ENCODE data around the gene UCP3. TPM values are rescaled to one million over a fixed set of nuclear protein-coding genes. Genes with fewer than 3 reads are reported as not detected.
A peak's percentile ranks its signal among the peaks of the same experiment; 100 is the strongest.

Gene UCP3
- total RNA-seq, 8 experiments from 2014 or later, result 0.51 to 2.6 (median 2.1) TPM

DNA sequence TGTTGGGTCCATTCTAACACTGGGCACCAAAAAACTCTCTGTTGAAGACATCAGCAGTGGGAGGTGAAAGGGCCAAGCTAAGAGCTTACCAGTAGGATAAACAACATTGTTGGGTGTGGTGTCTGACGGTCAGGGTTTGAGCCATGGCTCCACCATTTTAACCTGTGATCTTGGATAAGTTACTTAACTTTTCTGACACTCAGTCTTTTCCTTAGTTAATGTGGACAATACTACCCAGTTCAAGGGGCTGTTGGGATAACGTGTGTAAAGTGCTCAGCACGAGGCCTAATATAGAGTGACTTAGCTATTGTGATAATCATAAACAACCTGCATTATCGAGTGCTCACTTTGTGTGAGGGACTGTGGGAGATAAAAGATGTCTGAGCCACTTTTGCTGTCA, 6.1 kb downstream of the UCP3 start:
- Histone ChIP-seq H3K27ac (no peak overlapping the region), H3K4me3 (no peak overlapping the region), H3K4me1 (replicated peaks in 1 of 2) (peaks cover 4 to 5% of the 10 kb centered on the region in 2 donors)
- 60 to 100% (median 90%) methylated on average over 1 to 4 of the region's 4 CpGs; no CpG with 5 or more reads in 1 of the 10 experiments for WGBS, 10 experiments
- in situ Hi-C loops (cut with MboI; ENCODE audit: low pct_unique_long_range_greater_than_20kb in 2 of 9, low sequenced_read_pairs in 9 of 9, unreplicated experiment in 9 of 9), result no loop called here
- ATAC-seq (replicated peaks in 6 of 8), result no peak

DNA sequence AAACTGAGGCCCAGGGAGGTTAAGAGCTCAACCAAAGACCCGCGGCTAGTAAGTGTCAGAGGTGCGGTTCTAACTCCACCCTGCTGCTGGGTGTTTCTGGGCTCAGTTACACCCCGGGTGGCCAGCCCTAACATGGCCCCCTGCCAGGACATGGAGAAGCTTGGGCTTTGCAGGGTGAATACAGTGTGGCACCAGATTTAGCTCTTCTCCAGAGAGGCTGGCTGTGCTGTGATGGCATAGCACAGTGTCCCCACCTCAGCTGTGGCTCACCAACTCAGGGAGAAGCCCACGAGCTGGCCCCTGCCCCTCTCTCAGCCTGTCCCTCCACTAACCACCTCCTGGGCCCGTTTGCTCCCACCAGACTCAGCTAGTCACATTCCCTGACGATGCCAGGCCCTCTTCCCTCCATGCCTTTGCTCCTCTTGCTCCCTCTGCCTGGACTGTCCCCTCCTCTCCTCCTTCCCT, 7.0 kb downstream of the UCP3 start:
- H3K27ac ChIP-seq, result no peak overlapping the region
- in situ Hi-C loops (cut with MboI; ENCODE audit: low pct_unique_long_range_greater_than_20kb in 2 of 9, low sequenced_read_pairs in 9 of 9, unreplicated experiment in 9 of 9), result no loop called here
- H3K4me3 ChIP-seq, result no peak overlapping the region
- H3K4me1 ChIP-seq (replicated peaks in 1 of 2), result peaks cover 4 to 5% of the 10 kb centered on the region in 2 donors
- ATAC-seq (replicated peaks in 6 of 8), result peak in 3 of 8 experiments; percentile 58 to 73 (median 59)
- 20 to 80% (median 53%) methylated on average over 1 to 2 of the region's 7 CpGs; no CpG with 5 or more reads in 7 of the 10 experiments for WGBS, 10 experiments

DNA sequence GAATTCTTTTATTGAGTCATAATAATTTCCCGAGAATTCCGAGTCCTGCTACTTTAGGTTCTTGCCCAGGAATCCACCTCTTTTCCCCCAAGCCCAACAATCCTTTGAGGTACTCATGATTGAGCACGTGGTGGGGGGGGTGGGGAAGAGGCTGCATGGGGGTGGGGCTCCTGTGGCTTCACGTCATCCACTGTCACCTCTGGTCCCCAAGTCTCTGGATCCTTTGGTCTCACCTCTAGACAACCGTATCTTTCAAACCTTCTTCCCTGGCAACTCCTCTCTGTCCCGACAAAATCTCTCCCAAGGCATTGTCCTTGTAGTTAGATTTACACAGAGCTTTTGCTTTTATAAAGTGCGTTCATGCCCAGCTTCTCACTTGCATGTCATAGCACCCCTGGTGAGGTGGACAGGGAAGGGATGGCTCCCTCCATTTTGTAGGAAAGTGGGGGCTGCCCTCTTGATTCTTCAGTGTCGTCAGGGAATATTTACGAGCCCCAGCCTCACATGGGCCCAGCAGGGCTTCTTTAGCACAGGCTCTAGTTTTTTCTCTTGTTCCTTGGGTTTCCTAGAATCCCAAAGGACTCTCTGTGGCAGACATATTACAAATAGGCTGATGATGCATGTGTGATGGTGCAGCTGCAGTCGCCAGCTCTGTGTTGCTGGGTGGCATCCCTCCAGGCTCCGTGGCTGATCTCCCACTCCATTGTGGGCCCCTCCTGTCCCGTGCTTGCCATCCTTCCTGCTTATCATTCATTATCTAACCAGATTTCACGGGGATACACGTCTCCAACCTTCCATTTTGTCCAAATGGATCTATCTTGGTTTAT, 8.4 kb downstream of the UCP3 start:
- in situ Hi-C loops (cut with MboI; ENCODE audit: low pct_unique_long_range_greater_than_20kb in 2 of 9, low sequenced_read_pairs in 9 of 9, unreplicated experiment in 9 of 9), result no loop called here

DNA sequence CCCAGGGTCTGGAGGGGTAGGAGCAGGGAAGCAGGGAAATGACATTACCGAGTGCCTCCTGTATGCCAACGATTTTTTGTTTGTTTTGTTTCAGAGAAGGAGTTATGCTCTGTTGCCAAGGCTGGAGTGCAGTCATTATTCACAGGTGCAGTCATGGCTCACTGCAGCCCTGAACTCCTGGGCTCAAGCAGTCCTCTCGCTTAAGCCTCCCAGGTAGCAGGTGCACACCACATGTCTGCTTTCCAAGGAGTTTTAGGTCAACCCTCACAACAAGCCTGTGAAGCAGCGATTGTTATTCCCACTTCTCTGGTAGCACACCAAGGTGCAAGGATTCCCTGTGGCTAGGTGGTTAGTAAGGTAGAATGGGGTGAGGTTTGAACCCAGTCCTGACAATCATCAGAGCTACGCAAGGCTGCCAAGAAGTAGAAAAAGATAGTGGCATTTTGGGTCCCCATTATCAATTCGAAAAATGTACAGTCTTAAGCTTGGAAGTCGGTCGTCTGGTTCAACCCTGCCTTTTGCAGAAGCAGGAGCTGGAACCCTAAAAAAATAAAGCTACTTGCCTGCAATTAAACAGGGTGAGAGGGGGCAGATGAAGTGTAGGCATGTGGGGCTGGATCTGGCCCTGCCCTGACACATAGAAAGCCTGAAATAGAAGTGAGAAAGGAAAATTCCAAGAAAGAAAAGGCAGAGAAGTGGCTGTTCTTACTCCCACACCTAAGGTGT, 9.1 kb downstream of the UCP3 start:
- in situ Hi-C loops (cut with MboI; ENCODE audit: low pct_unique_long_range_greater_than_20kb in 2 of 9, low sequenced_read_pairs in 9 of 9, unreplicated experiment in 9 of 9), result no loop called here
- ATAC-seq (replicated peaks in 6 of 8), result no peak
- Histone ChIP-seq H3K4me1 (replicated peaks in 1 of 2) (peaks cover 4 to 5% of the 10 kb centered on the region in 2 donors), H3K27ac (no peak overlapping the region), H3K4me3 (no peak overlapping the region)
- WGBS, 10 experiments, result 42 to 100% (median 87%) methylated on average over 1 to 8 of the region's 8 CpGs; no CpG with 5 or more reads in 1 of the 10 experiments

More for the DNA sequence above, 8.4 kb downstream of the UCP3 start:
- ATAC-seq (replicated peaks in 6 of 8), result peak in 4 of 8 experiments; percentile 38 to 57 (median 53)
- Histone ChIP-seq H3K4me1 (replicated peaks in 1 of 2) (peaks cover 4 to 5% of the 10 kb centered on the region in 2 donors), H3K27ac (peak overlapping the region in 1 of 2 donors; percentile 27), H3K4me3 (no peak overlapping the region)
- whole genome bisulfite sequencing, 10 experiments, result 17 to 100% (median 65%) methylated on average over 1 to 6 of the region's 14 CpGs; no CpG with 5 or more reads in 2 of the 10 experiments

DNA sequence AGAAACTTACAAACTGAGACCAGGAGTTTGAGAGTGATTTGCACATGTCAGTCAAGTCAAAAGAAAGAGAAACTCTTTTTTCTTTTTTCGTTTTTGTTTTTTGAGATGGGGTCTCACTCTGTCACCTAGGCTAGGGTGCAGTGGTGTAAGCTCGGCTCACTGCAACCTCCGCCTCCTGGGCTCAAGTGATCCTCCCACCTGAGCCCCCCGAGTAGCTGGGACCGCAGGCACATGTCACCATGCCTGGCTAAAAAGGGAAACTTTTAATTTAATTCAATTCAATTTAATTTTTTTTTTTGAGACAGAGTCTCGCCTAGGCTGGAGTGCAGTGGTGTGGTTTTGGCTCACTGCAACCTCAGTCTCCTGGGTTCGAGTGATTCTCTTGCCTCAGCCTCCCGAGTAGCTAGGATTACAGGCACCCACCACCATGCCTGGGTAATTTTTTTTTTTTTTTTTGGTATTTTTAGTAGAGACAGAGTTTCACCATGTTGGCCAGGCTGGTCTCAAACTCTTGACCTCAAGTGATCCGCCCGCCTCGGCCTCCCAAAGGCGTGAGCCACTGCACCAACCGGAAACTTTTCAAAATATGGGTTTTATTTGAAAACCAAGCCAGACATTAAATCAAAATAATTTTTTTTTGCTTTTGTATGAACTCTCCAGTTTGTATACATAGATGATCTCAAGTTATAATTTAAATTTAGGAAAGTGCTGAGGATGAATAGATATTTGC, 9.9 kb downstream of the UCP3 start:
- H3K27ac ChIP-seq, result no peak overlapping the region
- WGBS, 10 experiments, result 67 to 97% (median 87%) methylated on average over 1 to 11 of the region's 13 CpGs; no CpG with 5 or more reads in 1 of the 10 experiments
- H3K4me3 ChIP-seq, result no peak overlapping the region
- in situ Hi-C loops (cut with MboI; ENCODE audit: low pct_unique_long_range_greater_than_20kb in 2 of 9, low sequenced_read_pairs in 9 of 9, unreplicated experiment in 9 of 9), result no loop called here
- ATAC-seq (replicated peaks in 6 of 8), result no peak
- H3K4me1 ChIP-seq (replicated peaks in 1 of 2), result peaks cover 4 to 5% of the 10 kb centered on the region in 2 donors

- WGBS, 10 experiments, result 0 to 100% (median 80%) methylated on average over 1 to 5 of the region's 6 CpGs; no CpG with 5 or more reads in 1 of the 10 experiments
These were observed 11.6 kb downstream of the UCP3 start for GRCh38 chr11:73997120-73997770.

DNA sequence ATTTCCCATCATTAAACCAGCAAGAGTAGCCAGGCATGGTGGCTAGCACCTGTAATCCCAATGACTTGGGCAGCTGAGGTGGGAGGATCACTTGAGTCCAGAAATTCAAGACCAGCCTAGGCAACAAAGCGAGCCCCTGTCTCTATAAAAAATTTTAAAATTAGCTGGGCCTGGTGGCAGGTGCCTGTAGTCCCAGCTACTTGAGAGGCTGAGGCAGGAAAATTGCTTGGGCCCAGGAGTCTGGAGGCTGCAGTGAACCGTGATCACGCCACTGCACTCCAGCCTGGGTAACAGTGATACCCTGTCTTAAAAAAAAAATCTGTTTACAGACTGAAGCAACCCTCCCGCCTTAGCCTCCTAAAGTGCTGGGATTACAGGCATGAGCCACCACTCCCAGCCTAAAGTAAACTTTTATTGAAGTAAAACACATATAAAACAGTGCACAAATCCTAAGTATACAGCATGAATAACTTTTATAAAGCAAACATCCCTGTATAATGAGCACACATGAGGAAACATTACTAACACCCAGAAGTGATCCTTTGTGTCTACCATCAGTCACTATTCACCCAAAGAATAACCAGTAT, 12.6 kb downstream of the UCP3 start:
- WGBS, 10 experiments, result 53 to 93% (median 81%) methylated on average over 1 to 4 of the region's 4 CpGs; no CpG with 5 or more reads in 4 of the 10 experiments
- no peak for ATAC-seq (replicated peaks in 6 of 8)
- H3K4me3 ChIP-seq, result no peak overlapping the region
- H3K4me1 ChIP-seq (replicated peaks in 1 of 2), result peaks cover 4 to 5% of the 10 kb centered on the region in 2 donors
- H3K27ac ChIP-seq, result no peak overlapping the region
- in situ Hi-C loops (cut with MboI; ENCODE audit: low pct_unique_long_range_greater_than_20kb in 2 of 9, low sequenced_read_pairs in 9 of 9, unreplicated experiment in 9 of 9), result no loop called here

More at GRCh38 chr11:73997120-73997770, 11.6 kb downstream of the UCP3 start:
- Histone ChIP-seq H3K4me3 (no peak overlapping the region), H3K4me1 (replicated peaks in 1 of 2) (peaks cover 4 to 5% of the 10 kb centered on the region in 2 donors), H3K27ac (no peak overlapping the region)
- in situ Hi-C loops (cut with MboI; ENCODE audit: low pct_unique_long_range_greater_than_20kb in 2 of 9, low sequenced_read_pairs in 9 of 9, unreplicated experiment in 9 of 9), result no loop called here
- ATAC-seq (replicated peaks in 6 of 8), result no peak

DNA sequence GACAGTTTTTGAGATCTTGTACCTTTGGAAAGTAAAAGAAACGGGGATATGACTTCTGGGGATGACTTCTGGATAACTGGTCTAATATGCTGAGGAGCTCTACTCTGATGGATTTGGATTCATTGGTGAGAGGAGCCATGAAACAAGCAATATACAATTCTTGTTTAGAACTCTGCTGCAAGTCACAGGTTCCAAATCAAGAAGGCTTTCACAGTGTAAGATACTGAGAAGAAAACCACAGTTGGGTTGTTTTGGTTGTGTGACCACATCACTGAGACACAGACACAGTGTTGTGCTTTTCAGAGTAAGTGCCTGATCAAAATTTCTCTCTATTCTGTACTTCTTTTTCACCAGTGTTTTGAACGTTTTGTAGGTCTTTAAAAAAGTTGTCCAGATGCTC, 13.2 kb downstream of the UCP3 start:
- in situ Hi-C loops (cut with MboI; ENCODE audit: low pct_unique_long_range_greater_than_20kb in 2 of 9, low sequenced_read_pairs in 9 of 9, unreplicated experiment in 9 of 9), result no loop called here
- H3K27ac ChIP-seq, result no peak overlapping the region
- H3K4me3 ChIP-seq, result no peak overlapping the region
- ATAC-seq (replicated peaks in 6 of 8), result no peak
- WGBS, 10 experiments, result 0 to 77% (median 45%) methylated on average over 1 to 2 of the region's 2 CpGs; no CpG with 5 or more reads in 2 of the 10 experiments
- H3K4me1 ChIP-seq (replicated peaks in 1 of 2), result peaks cover 3 to 4% of the 10 kb centered on the region in 2 donors

DNA sequence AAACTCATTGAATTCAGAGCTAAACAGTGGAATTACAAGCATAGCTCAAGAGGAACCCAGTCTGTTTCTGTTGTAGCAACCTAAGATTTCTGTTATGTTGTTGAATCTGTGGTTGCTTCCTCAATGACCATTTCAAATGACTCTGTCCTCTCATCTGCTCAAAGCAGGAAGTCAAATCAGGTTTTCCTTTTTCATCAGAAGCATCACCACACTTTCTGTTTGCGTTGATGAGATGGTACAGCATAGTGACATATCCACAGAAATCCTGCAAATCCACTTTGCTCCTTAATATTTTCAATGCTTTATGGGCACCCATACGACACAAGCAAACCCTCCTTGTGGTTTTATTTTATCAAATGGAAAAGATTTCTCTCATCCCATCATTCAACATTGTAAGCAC, 13.6 kb downstream of the UCP3 start:
- in situ Hi-C loops (cut with MboI; ENCODE audit: low pct_unique_long_range_greater_than_20kb in 2 of 9, low sequenced_read_pairs in 9 of 9, unreplicated experiment in 9 of 9), result no loop called here
- H3K27ac ChIP-seq, result no peak overlapping the region
- H3K4me1 ChIP-seq (replicated peaks in 1 of 2), result no peaks in the 10 kb centered on the region
- no peak overlapping the region for H3K4me3 ChIP-seq
- ATAC-seq (replicated peaks in 6 of 8), result no peak
- WGBS, 10 experiments, result 0 to 100% (median 71%) methylated on average over 1 to 2 of the region's 2 CpGs

GRCh38 chr11:73991471-73992006, 17.3 kb downstream of the UCP3 start:
- no peak for ATAC-seq (replicated peaks in 6 of 8)
- no peaks in the 10 kb centered on the region for H3K4me1 ChIP-seq (replicated peaks in 1 of 2)
- no peak overlapping the region for H3K4me3 ChIP-seq
- 71 to 79% (median 76%) methylated on average over 3 to 6 of the region's 6 CpGs; no CpG with 5 or more reads in 6 of the 10 experiments for WGBS, 10 experiments
- H3K27ac ChIP-seq, result no peak overlapping the region
- in situ Hi-C loops (cut with MboI; ENCODE audit: low pct_unique_long_range_greater_than_20kb in 2 of 9, low sequenced_read_pairs in 9 of 9, unreplicated experiment in 9 of 9), result no loop called here

GRCh38 chr11:73990730-73991129, 18.2 kb downstream of the UCP3 start:
- no peak overlapping the region for H3K4me3 ChIP-seq
- no peak overlapping the region for H3K27ac ChIP-seq
- in situ Hi-C loops (cut with MboI; ENCODE audit: low pct_unique_long_range_greater_than_20kb in 2 of 9, low sequenced_read_pairs in 9 of 9, unreplicated experiment in 9 of 9), result no loop called here
- no peak for ATAC-seq (replicated peaks in 6 of 8)
- no peaks in the 10 kb centered on the region for H3K4me1 ChIP-seq (replicated peaks in 1 of 2)
- 0 to 83% (median 41%) methylated on average over 1 to 2 of the region's 2 CpGs; no CpG with 5 or more reads in 3 of the 10 experiments for WGBS, 10 experiments

GRCh38 chr11:73989156-73989555, 19.7 kb downstream of the UCP3 start:
- no peak for ATAC-seq (replicated peaks in 6 of 8)
- 75 to 96% (median 88%) methylated on average over 3 to 6 of the region's 6 CpGs for WGBS, 10 experiments
- H3K27ac ChIP-seq, result no peak overlapping the region
- no peak overlapping the region for H3K4me3 ChIP-seq
- peaks cover 0 to under 1% of the 10 kb centered on the region in 2 donors for H3K4me1 ChIP-seq (replicated peaks in 1 of 2)
- in situ Hi-C loops (cut with MboI; ENCODE audit: low pct_unique_long_range_greater_than_20kb in 2 of 9, low sequenced_read_pairs in 9 of 9, unreplicated experiment in 9 of 9), result no loop called here

Data from motor neuron (in vitro differentiated cells).